K562 (cell line): ENCODE data around the gene LGR6. TPM values are rescaled to one million over a fixed set of nuclear protein-coding genes. Genes with fewer than 3 reads are reported as not detected.

ENCODE experiments used
- ATAC-seq: fragments of 200-7000 bp; cut with Tn5 transposase; 3 replicates; pipeline ENCODE4 v1.9.1; 2020; ENCODE audit warnings: moderate library complexity
- BruUV-seq: library from RNA; stranded (reverse); fragments of 400-500 nt; replicated peaks from 2 replicates; lab custom pipeline; 2021; lab: Mats Ljungman, UMichigan
- CTCF ChIA-PET: fragments of 300-600 bp; formaldehyde crosslinking; extraction: SDS; loops from one replicate; lab custom pipeline; 2021; ENCODE audit warnings: low intra/inter-chr PET ratio; lab: Yijun Ruan, JAX
- POLR2A ChIA-PET: fragments of 300-600, 350-650 bp; sonication (Branson Sonifier 250); formaldehyde crosslinking; extraction: SDS; loops from one replicate; lab custom pipeline; 2021; ENCODE audit warnings: antibody characterized with exemption, inconsistent platforms; lab: Yijun Ruan, JAX
- DNase-seq, 4 experiments: peaks; one replicate each; pipeline versions ENCODE4 v3.0.0 to v3.0.0-alpha.2; 2011 to 2018; ENCODE audit warnings: low spot score in 3 of 4, mixed read lengths in 3 of 4; ENCODE audit errors: extremely low read depth in 1 of 4
- FAIRE-seq: peaks from 2 replicates; lab custom pipeline; 2011; peaks lifted over from hg19 to GRCh38; lab: Jason Lieb, UNC
- H2AFZ ChIP-seq: 2 replicates; pipeline ENCODE4 v1.6.0; 2011; ENCODE audit warnings: low read depth, low read length, control low read depth, inconsistent platforms
- H3K27ac ChIP-seq: fragments of 200-600 bp; 3 replicates; pipeline ENCODE4 v1.8.0; 2011; ENCODE audit warnings: low read depth, mild to moderate bottlenecking, control low read depth, inconsistent platforms, low read length, moderate library complexity, mixed read lengths; ENCODE audit errors: extremely low read depth
- H3K27me3 ChIP-seq, 2 experiments: fragments of 300-600 bp in 1 of 2; 2 replicates in 1 of 2; 3 replicates in 1 of 2; pipeline versions ENCODE4 v1.6.0 to v1.8.0; 2011; ENCODE audit warnings: inconsistent platforms in 2 of 2, low read length in 2 of 2, mild to moderate bottlenecking in 1 of 2, mixed read lengths in 1 of 2, moderate library complexity in 1 of 2; ENCODE audit not compliant: control insufficient read depth in 2 of 2, insufficient read depth in 2 of 2
- H3K36me3 ChIP-seq: fragments of 300-600 bp; 3 replicates; pipeline ENCODE4 v1.8.0; 2011; ENCODE audit warnings: mild to moderate bottlenecking, low read length, inconsistent platforms; ENCODE audit not compliant: control insufficient read depth, insufficient read depth
- H3K4me1 ChIP-seq, 2 experiments: fragments of 200-600 bp in 1 of 2; replicated peaks in 1 of 2; 2 replicates in 1 of 2; 3 replicates in 1 of 2; pipeline versions ENCODE4 v1.5.1 to v1.8.0; 2011; ENCODE audit warnings: inconsistent platforms in 2 of 2, low read length in 2 of 2, mild to moderate bottlenecking in 1 of 2, mixed read lengths in 1 of 2, moderate library complexity in 1 of 2; ENCODE audit not compliant: control insufficient read depth in 2 of 2, insufficient read depth in 2 of 2
- H3K4me2 ChIP-seq: 2 replicates; pipeline ENCODE4 v1.6.1; 2011; ENCODE audit warnings: low read length, control low read depth, inconsistent platforms, mixed read lengths; ENCODE audit not compliant: insufficient read depth
- H3K4me3 ChIP-seq: fragments of 200-600 bp; sonication (generic), shearing (Covaris generic); 2 replicates; pipeline ENCODE4 v1.5.1; 2016; ENCODE audit warnings: control low read depth, inconsistent platforms
- H3K79me2 ChIP-seq: fragments of 200-600 bp; 3 replicates; pipeline ENCODE4 v1.8.0; 2011; ENCODE audit warnings: low read length, inconsistent platforms; ENCODE audit not compliant: control insufficient read depth, insufficient read depth
- H3K9ac ChIP-seq, 2 experiments: 2 replicates each; pipeline versions ENCODE4 v1.6.0 to v1.6.1; 2011; ENCODE audit warnings: low read depth in 2 of 2, low read length in 2 of 2, control low read depth in 1 of 2, inconsistent platforms in 1 of 2, mild to moderate bottlenecking in 1 of 2, mixed read lengths in 1 of 2; ENCODE audit not compliant: insufficient read depth in 1 of 2
- H3K9me1 ChIP-seq: one replicate; pipeline ENCODE4 v1.6.0; 2011; ENCODE audit warnings: inconsistent platforms, mild to moderate bottlenecking, low read length, moderate library complexity; ENCODE audit not compliant: control insufficient read depth, insufficient read depth
- H3K9me3 ChIP-seq: replicated peaks from 2 replicates; pipeline ENCODE4 v1.5.1; 2011; ENCODE audit warnings: low read depth, low read length, inconsistent platforms; ENCODE audit not compliant: control insufficient read depth, insufficient read depth
- H4K20me1 ChIP-seq: replicated peaks from 2 replicates; pipeline ENCODE4 v1.6.1; 2011; ENCODE audit warnings: low read length, inconsistent platforms, mixed read lengths; ENCODE audit not compliant: control insufficient read depth, insufficient read depth
- PRMT5 ChIP-seq: sonication (generic); formaldehyde crosslinking; IDR thresholded peaks from 2 replicates; pipeline ENCODE4 v1.5.0; 2020; ENCODE audit warnings: missing genetic modification reagents
- WGBS: fragments of 100-300 bp; shearing (Covaris generic); methylation state at CpG from one replicate; pipeline ENCODE4 v1.1.6; 2016; ENCODE audit warnings: low coverage, mixed read lengths; ENCODE audit not compliant: insufficient coverage; ENCODE audit errors: missing lambda C conversion rate; 5-methylcytosine and 5-hydroxymethylcytosine counted together
- in situ Hi-C: fragments of 300-500 bp; cut with MboI; formaldehyde crosslinking; loops from 4 replicates; pipeline ENCODE4 v1.15.0; 2018; ENCODE audit warnings: inconsistent platforms, mixed read lengths
- intact Hi-C: fragments of 100-400 bp; cut with micrococcal nuclease; formaldehyde crosslinking; loops from 2 replicates; pipeline ENCODE4 v1.14.2; 2022
- polyA plus RNA-seq, 8 experiments: library from polyadenylated mRNA; depleted of rRNA in 4 of 8; stranded (reverse) in 5 of 8; unstranded in 3 of 8; fragments of >200 nt; fragmentation: Nextera tagmentation in 2 of 8; fragmentation: Illumina TruSeq in 1 of 8; extraction: Ambion mirVana in 2 of 8; extraction: Trizol in 1 of 8; gene quantifications; 2 replicates each; pipeline versions ENCODE4 v1.2.1 to v1.2.3, GENCODE V29; 2011 to 2014; ENCODE audit warnings: inconsistent platforms in 1 of 8, missing spikeins in 1 of 8
- total RNA-seq, 7 experiments: library from RNA; depleted of rRNA in 6 of 7; stranded (reverse); fragments of >200 nt in 6 of 7; fragmentation: Illumina TruSeq in 2 of 7; extraction: Trizol in 2 of 7; gene quantifications; 2 replicates each; pipeline versions ENCODE4 v1.2.1 to v1.2.3, GENCODE V29; 2011 to 2021; ENCODE audit warnings: low replicate concordance in 1 of 7
- TF ChIP-seq, protein P1 (sequence below): fragments of 450-650 bp; IDR thresholded peaks from 2 replicates; pipeline ENCODE4 v1.6.1; 2016; ENCODE audit warnings: mild to moderate bottlenecking
- TF ChIP-seq, protein P2 (sequence below): sonication (generic); formaldehyde crosslinking; IDR thresholded peaks from 2 replicates; pipeline ENCODE4 v1.8.0; 2022; ENCODE audit warnings: mild to moderate bottlenecking, missing genetic modification reagents

Gene LGR6
- total and polyA plus RNA-seq, 9 of the 15 experiments (the other 6 are each of a cell fraction or from before 2014, with no cell fraction given): 0.01 to 0.54 (median 0.17) TPM; not detected in 1

DNA sequence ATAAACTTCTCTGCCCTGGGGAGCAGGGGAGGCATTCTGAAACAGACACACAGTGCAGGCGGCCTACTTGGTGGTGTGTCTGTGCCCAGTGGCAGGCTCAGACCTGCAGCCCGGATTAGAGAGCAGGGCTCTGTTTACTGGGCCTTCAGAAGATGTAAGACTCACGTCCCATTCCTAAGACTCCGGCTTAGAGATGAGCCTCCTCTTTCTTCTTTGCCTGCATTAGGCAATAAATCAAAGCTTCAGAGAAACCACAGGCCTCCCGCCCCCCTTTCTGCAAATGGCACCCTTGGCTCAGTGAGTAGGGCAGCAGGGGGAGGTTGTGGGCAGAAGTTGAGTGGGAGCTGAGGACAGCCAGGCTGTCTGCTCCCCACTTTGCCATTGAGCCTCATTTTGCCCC, 35.8 kb downstream of the LGR6 start:
- Histone ChIP-seq H3K9ac (no peak overlapping the region), H3K79me2 (no peaks in the 10 kb centered on the region), H3K4me2 (no peak overlapping the region), H3K4me3 (no peak overlapping the region), H3K27me3 (peaks cover 55 to 71% of the 10 kb centered on the region in 2 experiments), H3K9me1 (no peaks in the 10 kb centered on the region), H3K4me1 (no peaks in the 10 kb centered on the region), H3K9me3 (no peaks in the 10 kb centered on the region), H4K20me1 (peaks cover 4% of the 10 kb centered on the region; the same call in 1 of the 2 replicates), H3K27ac (no peak overlapping the region), H3K36me3 (no peaks in the 10 kb centered on the region), H2AFZ (no peak overlapping the region)
- POLR2A ChIA-PET: interaction anchor here (0.6 kb wide), 2 partner anchors 17 to 76 kb away, joined by 3 to 4 read pairs; no protein-coding TSS in a partner anchor
- TF ChIP-seq, protein P1, sequence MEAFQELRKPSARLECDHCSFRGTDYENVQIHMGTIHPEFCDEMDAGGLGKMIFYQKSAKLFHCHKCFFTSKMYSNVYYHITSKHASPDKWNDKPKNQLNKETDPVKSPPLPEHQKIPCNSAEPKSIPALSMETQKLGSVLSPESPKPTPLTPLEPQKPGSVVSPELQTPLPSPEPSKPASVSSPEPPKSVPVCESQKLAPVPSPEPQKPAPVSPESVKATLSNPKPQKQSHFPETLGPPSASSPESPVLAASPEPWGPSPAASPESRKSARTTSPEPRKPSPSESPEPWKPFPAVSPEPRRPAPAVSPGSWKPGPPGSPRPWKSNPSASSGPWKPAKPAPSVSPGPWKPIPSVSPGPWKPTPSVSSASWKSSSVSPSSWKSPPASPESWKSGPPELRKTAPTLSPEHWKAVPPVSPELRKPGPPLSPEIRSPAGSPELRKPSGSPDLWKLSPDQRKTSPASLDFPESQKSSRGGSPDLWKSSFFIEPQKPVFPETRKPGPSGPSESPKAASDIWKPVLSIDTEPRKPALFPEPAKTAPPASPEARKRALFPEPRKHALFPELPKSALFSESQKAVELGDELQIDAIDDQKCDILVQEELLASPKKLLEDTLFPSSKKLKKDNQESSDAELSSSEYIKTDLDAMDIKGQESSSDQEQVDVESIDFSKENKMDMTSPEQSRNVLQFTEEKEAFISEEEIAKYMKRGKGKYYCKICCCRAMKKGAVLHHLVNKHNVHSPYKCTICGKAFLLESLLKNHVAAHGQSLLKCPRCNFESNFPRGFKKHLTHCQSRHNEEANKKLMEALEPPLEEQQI: no peak
- no peak for TF ChIP-seq PRMT5 (CRISPR knock-in tag)
- TF ChIP-seq, protein P2, sequence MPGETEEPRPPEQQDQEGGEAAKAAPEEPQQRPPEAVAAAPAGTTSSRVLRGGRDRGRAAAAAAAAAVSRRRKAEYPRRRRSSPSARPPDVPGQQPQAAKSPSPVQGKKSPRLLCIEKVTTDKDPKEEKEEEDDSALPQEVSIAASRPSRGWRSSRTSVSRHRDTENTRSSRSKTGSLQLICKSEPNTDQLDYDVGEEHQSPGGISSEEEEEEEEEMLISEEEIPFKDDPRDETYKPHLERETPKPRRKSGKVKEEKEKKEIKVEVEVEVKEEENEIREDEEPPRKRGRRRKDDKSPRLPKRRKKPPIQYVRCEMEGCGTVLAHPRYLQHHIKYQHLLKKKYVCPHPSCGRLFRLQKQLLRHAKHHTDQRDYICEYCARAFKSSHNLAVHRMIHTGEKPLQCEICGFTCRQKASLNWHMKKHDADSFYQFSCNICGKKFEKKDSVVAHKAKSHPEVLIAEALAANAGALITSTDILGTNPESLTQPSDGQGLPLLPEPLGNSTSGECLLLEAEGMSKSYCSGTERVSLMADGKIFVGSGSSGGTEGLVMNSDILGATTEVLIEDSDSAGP (CRISPR knock-in tag): no peak
- no peak for ATAC-seq
- intact Hi-C loops (no loop called here), in situ Hi-C loops (no loop called here)
- no peak for FAIRE-seq
- 1% methylated on average over 5 of the region's 5 CpGs for WGBS
- no peak for DNase-seq
- no TSS peak for BruUV-seq
- CTCF ChIA-PET: no interaction called here
